Smooth muscle cell (in vitro differentiated cells): ENCODE results near the gene ANXA2. TPM values are rescaled to one million over a fixed set of nuclear protein-coding genes. Genes with fewer than 3 reads are reported as not detected.
A peak's percentile ranks its signal among the peaks of the same experiment; 100 is the strongest.

Experiments
- DNase-seq: peaks from one replicate; lab custom pipeline; 2025; ENCODE audit not compliant: unreplicated experiment; lab: John Stamatoyannopoulos, UW
- H2AFZ ChIP-seq: fragments of 200-600 bp; sonication (generic); 2 replicates; pipeline ENCODE4 v1.6.0; 2016; ENCODE audit warnings: antibody characterized with exemption, low read depth, mild to moderate bottlenecking
- H3F3A ChIP-seq: fragments of 200-600 bp; sonication (generic); 2 replicates; pipeline ENCODE4 v1.6.0; 2017; ENCODE audit warnings: antibody characterized with exemption, low read depth
- H3K27ac ChIP-seq: fragments of 200-600 bp; sonication (generic); 2 replicates; pipeline ENCODE4 v1.5.1; 2016; ENCODE audit warnings: low read depth, mild to moderate bottlenecking
- H3K27me3 ChIP-seq: fragments of 200-600 bp; sonication (generic); 2 replicates; pipeline ENCODE4 v1.6.1; 2016; ENCODE audit warnings: low read depth, mild to moderate bottlenecking
- H3K36me3 ChIP-seq: fragments of 200-600 bp; sonication (generic); 2 replicates; pipeline ENCODE4 v1.5.1; 2016; ENCODE audit warnings: low read depth
- H3K4me1 ChIP-seq: fragments of 200-600 bp; sonication (generic); 2 replicates; pipeline ENCODE4 v1.5.1; 2016; ENCODE audit warnings: low read depth
- H3K4me2 ChIP-seq: fragments of 200-600 bp; sonication (generic); 2 replicates; pipeline ENCODE4 v1.6.0; 2016; ENCODE audit warnings: mild to moderate bottlenecking
- H3K4me3 ChIP-seq: fragments of 200-600 bp; sonication (generic); 2 replicates; pipeline ENCODE4 v1.5.1; 2016; ENCODE audit warnings: mild to moderate bottlenecking
- H3K79me2 ChIP-seq: fragments of 200-600 bp; sonication (generic); 2 replicates; pipeline ENCODE4 v1.6.0; 2016; ENCODE audit warnings: low read depth, mild to moderate bottlenecking
- H3K9ac ChIP-seq: fragments of 200-600 bp; sonication (generic); 2 replicates; pipeline ENCODE4 v1.6.0; 2016; ENCODE audit warnings: low read depth
- H3K9me3 ChIP-seq: fragments of 200-600 bp; sonication (generic); replicated peaks from 2 replicates; pipeline ENCODE4 v1.5.1; 2016; ENCODE audit warnings: low read depth
- H4K20me1 ChIP-seq: fragments of 200-600 bp; sonication (generic); 2 replicates; pipeline ENCODE4 v1.6.0; 2016; ENCODE audit warnings: low read depth
- CTCF ChIP-seq: fragments of 200-600 bp; sonication (generic); IDR thresholded peaks from 2 replicates; pipeline ENCODE4 v1.5.1; 2017; ENCODE audit warnings: borderline replicate concordance, mild to moderate bottlenecking, antibody characterized with exemption; ENCODE audit not compliant: insufficient read depth, poor library complexity, severe bottlenecking
- WGBS: methylation state at CpG from one replicate; pipeline ENCODE4 v1.1.7; 2016; ENCODE audit warnings: low lambda C conversion rate; 5-methylcytosine and 5-hydroxymethylcytosine counted together
- polyA plus RNA-seq: library from polyadenylated mRNA; unstranded; fragments of >200 nt; fragmentation: Nextera tagmentation; extraction: Ambion mirVana; gene quantifications from 2 replicates; pipeline ENCODE4 v1.2.1, GENCODE V29; 2016
- total RNA-seq: library from RNA; depleted of rRNA; stranded (reverse); fragments of >200 nt; gene quantifications from 2 replicates; pipeline ENCODE4 v1.2.3, GENCODE V29; 2014

Gene ANXA2
- total and polyA plus RNA-seq, 2 experiments from 2014 or later: 2,477 to 2,665 TPM

DNA sequence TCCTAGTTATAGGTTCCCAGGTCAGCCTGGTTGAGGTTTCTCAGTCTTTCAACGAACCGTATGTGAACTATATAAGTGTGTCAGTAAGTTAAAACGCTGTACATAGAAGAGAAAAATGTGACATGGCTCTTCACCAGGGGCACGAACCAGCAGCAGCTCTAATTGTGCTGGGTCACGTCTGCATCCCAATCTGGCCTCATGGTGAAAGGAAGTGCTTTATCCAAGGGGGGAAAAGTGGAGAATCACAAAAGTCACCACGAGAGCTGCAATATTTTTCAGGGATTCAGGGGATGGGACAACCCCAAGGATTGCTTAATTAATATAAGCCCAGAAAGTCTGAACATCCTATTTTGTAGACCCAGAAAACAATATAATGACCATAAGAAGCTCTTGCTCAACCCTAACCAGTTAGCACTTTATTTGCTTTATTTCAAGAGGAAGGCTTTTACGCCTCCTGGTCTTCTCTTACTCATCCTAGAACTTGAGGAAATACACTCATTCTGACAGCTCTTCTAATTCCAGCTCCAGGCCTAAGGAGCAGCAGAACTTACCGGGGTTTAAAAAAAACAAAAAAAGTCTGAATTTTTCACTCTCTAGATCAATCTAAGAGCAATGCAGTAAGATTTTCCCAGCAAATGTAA is 16.5 kb downstream of the ANXA2 start:
- Histone ChIP-seq H3K4me2 (peak overlapping the region; percentile 58), H3K4me3 (no peak overlapping the region), H3K27me3 (no peaks in the 10 kb centered on the region), H3F3A (peaks cover 89% of the 10 kb centered on the region), H4K20me1 (peaks cover 100% of the 10 kb centered on the region), H3K27ac (peak overlapping the region; percentile 99), H3K9ac (peak overlapping the region; percentile 36), H3K79me2 (peaks cover 88% of the 10 kb centered on the region), H3K36me3 (peaks cover 9% of the 10 kb centered on the region), H3K9me3 (no peaks in the 10 kb centered on the region), H3K4me1 (peaks cover 29% of the 10 kb centered on the region), H2AFZ (no peak overlapping the region)
- WGBS: 65% methylated on average over 8 of the region's 8 CpGs
- TF ChIP-seq CTCF: no peak
- no peak for DNase-seq

DNA sequence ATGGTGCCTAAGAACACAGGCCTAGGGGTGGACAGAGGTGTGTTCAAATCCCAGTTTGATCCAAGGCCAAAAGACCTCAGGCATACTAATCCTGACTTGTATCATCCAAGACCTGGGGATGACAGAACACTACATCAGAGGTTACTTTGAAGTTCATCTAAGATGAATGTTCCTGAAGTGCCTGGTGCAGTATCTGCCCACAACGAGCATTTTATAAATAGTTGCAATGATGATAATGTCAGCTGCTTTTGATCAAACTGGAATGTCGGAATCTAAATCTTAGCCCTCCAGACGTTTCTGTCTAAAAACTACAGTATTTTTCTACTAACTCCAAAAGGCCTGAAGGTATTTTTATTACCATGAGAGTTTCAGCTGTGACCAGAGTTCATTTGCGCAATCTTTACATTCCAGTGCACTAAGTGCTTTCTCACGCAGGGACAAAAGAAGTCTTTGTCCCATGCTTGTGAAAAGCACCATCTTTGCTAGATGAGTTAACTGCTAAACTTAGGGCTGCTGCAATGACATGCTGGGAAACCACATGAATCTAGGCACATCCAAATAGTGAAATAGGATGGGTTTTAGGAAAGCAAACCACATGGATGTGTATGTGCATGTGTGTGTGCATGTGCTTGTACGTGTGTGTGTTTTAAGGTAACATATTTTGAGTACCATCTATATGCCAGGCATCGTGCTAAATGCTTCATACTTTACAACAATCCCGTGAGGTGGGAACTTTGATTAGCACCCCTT is 18.1 kb downstream of the ANXA2 start:
- peaks cover 8% of the 10 kb centered on the region for H3K36me3 ChIP-seq
- no peaks in the 10 kb centered on the region for H3K27me3 ChIP-seq
- peak overlapping the region; percentile 73 for H3K9ac ChIP-seq
- 27% methylated on average over 8 of the region's 8 CpGs for WGBS
- TF ChIP-seq CTCF: no peak
- DNase-seq: no peak
- peak overlapping the region; percentile 99 for H3K27ac ChIP-seq
- H3K79me2 ChIP-seq: peaks cover 80% of the 10 kb centered on the region
- no peaks in the 10 kb centered on the region for H3K9me3 ChIP-seq
- peak overlapping the region; percentile 58 for H3K4me2 ChIP-seq
- H2AFZ ChIP-seq: no peak overlapping the region
- H4K20me1 ChIP-seq: peaks cover 100% of the 10 kb centered on the region
- H3K4me1 ChIP-seq: peaks cover 44% of the 10 kb centered on the region
- H3K4me3 ChIP-seq: no peak overlapping the region
- peaks cover 76% of the 10 kb centered on the region for H3F3A ChIP-seq

GRCh38 chr15:60379185-60379524 is 18.6 kb downstream of the ANXA2 start:
- Histone ChIP-seq H3K4me3 (no peak overlapping the region), H3K4me2 (peak overlapping the region; percentile 58), H2AFZ (no peak overlapping the region), H4K20me1 (peaks cover 97% of the 10 kb centered on the region), H3K9me3 (no peaks in the 10 kb centered on the region), H3K4me1 (peaks cover 50% of the 10 kb centered on the region), H3F3A (peaks cover 75% of the 10 kb centered on the region), H3K36me3 (peaks cover 3% of the 10 kb centered on the region), H3K9ac (peak overlapping the region; percentile 57), H3K79me2 (peaks cover 76% of the 10 kb centered on the region), H3K27ac (peak overlapping the region; percentile 99), H3K27me3 (no peaks in the 10 kb centered on the region)
- WGBS: 96% methylated on average over 1 of the region's 1 CpG
- no peak for TF ChIP-seq CTCF
- DNase-seq: no peak

DNA sequence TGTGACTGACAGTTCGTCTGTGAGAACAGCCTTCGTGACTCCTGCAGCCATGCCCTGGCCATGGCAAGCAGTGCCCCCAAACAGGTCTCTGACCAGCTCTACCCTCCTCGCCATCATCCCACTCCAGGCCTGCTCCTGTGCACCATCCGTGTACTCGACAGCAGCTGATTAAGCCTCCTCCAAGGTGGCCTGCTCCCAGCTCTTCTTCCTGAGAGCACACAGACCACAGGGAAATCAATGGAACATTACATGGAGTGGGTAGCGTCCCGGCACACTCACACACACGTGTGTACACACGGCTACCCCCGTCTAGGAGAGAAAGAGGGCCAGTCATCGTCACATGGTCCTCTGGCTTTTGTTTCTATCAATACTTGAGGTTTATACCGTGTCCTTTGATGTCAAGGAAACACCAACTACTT is 21.1 kb downstream of the ANXA2 start:
- Histone ChIP-seq H3K4me2 (peak overlapping the region; percentile 29), H3K9me3 (no peaks in the 10 kb centered on the region), H4K20me1 (peaks cover 75% of the 10 kb centered on the region), H2AFZ (no peak overlapping the region), H3K27ac (peak overlapping the region; percentile 99), H3K27me3 (no peaks in the 10 kb centered on the region), H3K36me3 (no peaks in the 10 kb centered on the region), H3F3A (peaks cover 76% of the 10 kb centered on the region), H3K4me1 (peaks cover 72% of the 10 kb centered on the region), H3K79me2 (peaks cover 70% of the 10 kb centered on the region), H3K4me3 (no peak overlapping the region), H3K9ac (no peak overlapping the region)
- no peak for TF ChIP-seq CTCF
- 89% methylated on average over 12 of the region's 12 CpGs for WGBS
- DNase-seq: no peak
